Measurements from ENCODE around the gene GALNT13. TPM values are rescaled to one million over a fixed set of nuclear protein-coding genes. Genes with fewer than 3 reads are reported as not detected.

GALNT13 gene
- total RNA-seq, 1 experiment from 2014 or later = not detected

DNA sequence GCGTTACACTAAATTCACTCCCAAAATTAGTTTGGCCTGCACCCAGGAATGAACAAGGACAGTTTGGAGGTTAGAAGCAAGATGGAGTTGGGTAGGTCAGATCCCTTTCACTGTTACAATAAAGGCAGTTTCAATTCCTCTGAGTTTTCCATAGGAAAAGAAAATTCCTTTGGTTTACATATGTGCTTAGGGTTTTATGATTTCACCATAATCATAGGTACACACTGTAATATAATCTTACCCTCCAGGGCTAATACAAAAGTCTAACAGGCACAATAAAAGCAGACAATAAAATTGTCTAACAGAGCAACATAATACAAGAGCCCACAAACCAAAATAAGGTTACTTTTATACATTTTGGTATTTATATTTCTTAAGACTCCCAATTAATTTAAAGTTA lies 435.3 kb downstream of the GALNT13 start:
- Mint-ChIP-seq H3K27ac (ENCODE audit: unreplicated experiment) (no peak overlapping the region), H3K9me3 (ENCODE audit: low read depth, unreplicated experiment) (peaks cover 3% of the 10 kb centered on the region), H3K36me3 (ENCODE audit: insufficient read depth, unreplicated experiment) (no peaks in the 10 kb centered on the region), H3K4me1 (ENCODE audit: low read depth, unreplicated experiment) (no peaks in the 10 kb centered on the region), H3K4me3 (ENCODE audit: low read depth, unreplicated experiment) (no peak overlapping the region), H3K27me3 (ENCODE audit: unreplicated experiment) (no peaks in the 10 kb centered on the region)
- intact Hi-C loops (cut with micrococcal nuclease; ENCODE audit: unreplicated experiment) = loop anchor here (5.0 kb wide), 1 partner anchor 415 kb away; no protein-coding TSS in a partner anchor
- TF ChIP-seq, protein P1, sequence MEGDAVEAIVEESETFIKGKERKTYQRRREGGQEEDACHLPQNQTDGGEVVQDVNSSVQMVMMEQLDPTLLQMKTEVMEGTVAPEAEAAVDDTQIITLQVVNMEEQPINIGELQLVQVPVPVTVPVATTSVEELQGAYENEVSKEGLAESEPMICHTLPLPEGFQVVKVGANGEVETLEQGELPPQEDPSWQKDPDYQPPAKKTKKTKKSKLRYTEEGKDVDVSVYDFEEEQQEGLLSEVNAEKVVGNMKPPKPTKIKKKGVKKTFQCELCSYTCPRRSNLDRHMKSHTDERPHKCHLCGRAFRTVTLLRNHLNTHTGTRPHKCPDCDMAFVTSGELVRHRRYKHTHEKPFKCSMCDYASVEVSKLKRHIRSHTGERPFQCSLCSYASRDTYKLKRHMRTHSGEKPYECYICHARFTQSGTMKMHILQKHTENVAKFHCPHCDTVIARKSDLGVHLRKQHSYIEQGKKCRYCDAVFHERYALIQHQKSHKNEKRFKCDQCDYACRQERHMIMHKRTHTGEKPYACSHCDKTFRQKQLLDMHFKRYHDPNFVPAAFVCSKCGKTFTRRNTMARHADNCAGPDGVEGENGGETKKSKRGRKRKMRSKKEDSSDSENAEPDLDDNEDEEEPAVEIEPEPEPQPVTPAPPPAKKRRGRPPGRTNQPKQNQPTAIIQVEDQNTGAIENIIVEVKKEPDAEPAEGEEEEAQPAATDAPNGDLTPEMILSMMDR (IDR thresholded peaks at IDR 0.05; ENCODE audit: unreplicated experiment) = no peak
- CTCF ChIA-PET = no interaction called here
- no peak for DNase-seq
- BruUV-seq (replicated peaks) = no TSS peak

DNA sequence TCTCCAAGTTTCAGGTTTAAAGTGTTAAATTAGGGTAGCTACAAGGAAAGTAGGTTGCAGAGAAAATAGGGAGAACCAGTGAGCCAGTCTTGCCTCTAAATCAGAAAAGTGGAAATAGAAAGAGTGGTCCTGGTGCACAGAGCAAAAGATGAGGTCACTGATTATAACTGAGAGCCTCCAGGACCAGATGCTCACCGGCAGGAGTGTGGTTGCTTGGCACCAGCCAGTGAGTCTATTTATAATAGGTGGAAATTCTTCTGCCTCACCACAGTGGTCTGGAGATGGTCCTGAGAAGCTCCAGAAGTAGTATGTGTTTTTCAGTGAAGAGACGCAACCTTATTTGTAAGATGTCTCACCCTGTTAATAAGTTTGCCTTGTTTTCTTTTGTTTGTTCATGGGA lies 452.9 kb downstream of the GALNT13 start:
- no peaks in the 10 kb centered on the region for H3K4me1 Mint-ChIP-seq (ENCODE audit: low read depth, unreplicated experiment)
- no peaks in the 10 kb centered on the region for H3K27me3 Mint-ChIP-seq (ENCODE audit: unreplicated experiment)
- H3K4me3 Mint-ChIP-seq (ENCODE audit: low read depth, unreplicated experiment) = no peak overlapping the region
- H3K27ac Mint-ChIP-seq (ENCODE audit: unreplicated experiment) = no peak overlapping the region
- TF ChIP-seq, protein P1 (IDR thresholded peaks at IDR 0.05; ENCODE audit: unreplicated experiment) = no peak
- CTCF ChIA-PET = no interaction called here
- no peak for DNase-seq
- H3K9me3 Mint-ChIP-seq (ENCODE audit: low read depth, unreplicated experiment) = no peaks in the 10 kb centered on the region
- H3K36me3 Mint-ChIP-seq (ENCODE audit: insufficient read depth, unreplicated experiment) = no peaks in the 10 kb centered on the region
- intact Hi-C loops (cut with micrococcal nuclease; ENCODE audit: unreplicated experiment) = no loop called here
- no TSS peak for BruUV-seq (replicated peaks)

DNA sequence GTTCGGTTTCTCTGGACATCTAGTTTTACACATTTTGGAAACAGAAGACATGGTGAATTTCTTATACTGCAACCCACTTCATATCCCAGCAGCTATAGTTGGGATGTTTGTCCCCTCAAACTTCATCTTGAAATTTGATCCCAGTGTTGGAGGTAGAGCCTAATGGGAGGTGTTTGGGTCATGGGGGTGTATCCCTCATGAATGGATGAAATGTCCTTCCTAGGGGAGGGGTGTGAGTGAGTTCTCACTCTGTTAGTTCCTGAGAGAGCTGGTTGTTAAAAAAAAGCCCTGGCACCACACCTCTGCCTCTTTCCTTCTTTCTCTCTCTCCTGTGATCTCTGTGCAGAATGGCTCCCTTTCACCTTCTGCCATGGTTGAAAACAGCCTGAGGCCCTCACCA lies 457.8 kb downstream of the GALNT13 start:
- CTCF ChIA-PET = no interaction called here
- no peak for DNase-seq
- Mint-ChIP-seq H3K27ac (ENCODE audit: unreplicated experiment) (no peak overlapping the region), H3K27me3 (ENCODE audit: unreplicated experiment) (no peaks in the 10 kb centered on the region), H3K4me1 (ENCODE audit: low read depth, unreplicated experiment) (no peaks in the 10 kb centered on the region), H3K36me3 (ENCODE audit: insufficient read depth, unreplicated experiment) (no peaks in the 10 kb centered on the region), H3K9me3 (ENCODE audit: low read depth, unreplicated experiment) (no peaks in the 10 kb centered on the region), H3K4me3 (ENCODE audit: low read depth, unreplicated experiment) (no peak overlapping the region)
- no TSS peak for BruUV-seq (replicated peaks)
- TF ChIP-seq, protein P1 (IDR thresholded peaks at IDR 0.05; ENCODE audit: unreplicated experiment) = no peak
- intact Hi-C loops (cut with micrococcal nuclease; ENCODE audit: unreplicated experiment) = no loop called here

DNA sequence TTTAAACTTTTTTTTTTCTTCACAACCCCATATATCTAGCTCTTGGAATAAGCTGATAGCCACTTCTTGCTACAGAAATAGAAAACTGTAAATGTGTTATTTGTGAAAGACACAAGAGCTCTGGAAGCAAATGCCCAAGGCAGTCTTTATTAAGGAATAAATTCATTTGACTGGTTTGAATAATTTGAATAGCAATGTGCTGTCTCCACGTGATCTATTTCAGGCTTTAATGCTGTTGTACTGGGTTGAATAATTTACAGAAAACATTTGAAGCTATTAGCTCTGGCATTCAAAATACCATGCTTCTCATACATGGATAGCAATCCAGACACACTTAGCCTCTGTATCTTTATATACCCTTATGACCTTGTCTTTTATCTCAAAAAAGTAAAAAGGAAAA lies 460.1 kb downstream of the GALNT13 start:
- Mint-ChIP-seq H3K4me3 (ENCODE audit: low read depth, unreplicated experiment) (no peak overlapping the region), H3K36me3 (ENCODE audit: insufficient read depth, unreplicated experiment) (no peaks in the 10 kb centered on the region), H3K9me3 (ENCODE audit: low read depth, unreplicated experiment) (no peaks in the 10 kb centered on the region), H3K27ac (ENCODE audit: unreplicated experiment) (no peak overlapping the region), H3K27me3 (ENCODE audit: unreplicated experiment) (no peaks in the 10 kb centered on the region), H3K4me1 (ENCODE audit: low read depth, unreplicated experiment) (no peaks in the 10 kb centered on the region)
- BruUV-seq (replicated peaks) = no TSS peak
- CTCF ChIA-PET = no interaction called here
- intact Hi-C loops (cut with micrococcal nuclease; ENCODE audit: unreplicated experiment) = no loop called here
- DNase-seq = no peak
- TF ChIP-seq, protein P1 (IDR thresholded peaks at IDR 0.05; ENCODE audit: unreplicated experiment) = no peak
